ENCODE data around the gene ZNF285. TPM values are rescaled to one million over a fixed set of nuclear protein-coding genes. Genes with fewer than 3 reads are reported as not detected.

ZNF285 gene
- polyA plus RNA-seq, 3 donors, result 0.07 to 0.09 TPM; not detected in 1

Other genes with a start within 250 kb of the ZNF285 start
- 10 to 100 TPM in 2 of 3 donors, 1 to 10 TPM in 1; 9.3 to 16.6 (median 16.3) TPM for gene ZNF226, start 236.5 kb downstream of the ZNF285 start, polyA plus RNA-seq
- gene ZNF227, start 189.1 kb downstream of the ZNF285 start, polyA plus RNA-seq, result 1 to 10 TPM; 2.6 to 4.9 (median 3.8) TPM
- gene ZNF233, start 141.7 kb downstream of the ZNF285 start, polyA plus RNA-seq, result under 1 TPM in 2 of 3 donors, not detected in 1; 0.05 to 0.08 TPM
- 1 to 10 TPM in 1 of 3 donors, under 1 TPM in 2; 0.64 to 3.0 (median 0.92) TPM for gene ZNF235, start 96.6 kb downstream of the ZNF285 start, polyA plus RNA-seq
- gene ZNF112, start 44.9 kb downstream of the ZNF285 start, polyA plus RNA-seq, result under 1 TPM in 1 of 3 donors, not detected in 2; 0.03 TPM
- under 1 TPM in 1 of 3 donors, not detected in 2; 0.03 TPM for gene ZNF229, start 46.9 kb upstream of the ZNF285 start, polyA plus RNA-seq
- gene ZNF180, start 98.9 kb upstream of the ZNF285 start, polyA plus RNA-seq, result 1 to 10 TPM; 1.2 to 3.5 (median 2.7) TPM
- not detected for gene CEACAM20, start 128.1 kb upstream of the ZNF285 start, polyA plus RNA-seq
- gene IGSF23, start 212.0 kb upstream of the ZNF285 start, polyA plus RNA-seq, result under 1 TPM; 0.23 to 0.46 (median 0.44) TPM
- gene PVR, start 242.3 kb upstream of the ZNF285 start, polyA plus RNA-seq, result 10 to 100 TPM; 10.1 to 20.2 (median 12.9) TPM